ENCODE results near the gene GALNT17.

GALNT17 gene

DNA sequence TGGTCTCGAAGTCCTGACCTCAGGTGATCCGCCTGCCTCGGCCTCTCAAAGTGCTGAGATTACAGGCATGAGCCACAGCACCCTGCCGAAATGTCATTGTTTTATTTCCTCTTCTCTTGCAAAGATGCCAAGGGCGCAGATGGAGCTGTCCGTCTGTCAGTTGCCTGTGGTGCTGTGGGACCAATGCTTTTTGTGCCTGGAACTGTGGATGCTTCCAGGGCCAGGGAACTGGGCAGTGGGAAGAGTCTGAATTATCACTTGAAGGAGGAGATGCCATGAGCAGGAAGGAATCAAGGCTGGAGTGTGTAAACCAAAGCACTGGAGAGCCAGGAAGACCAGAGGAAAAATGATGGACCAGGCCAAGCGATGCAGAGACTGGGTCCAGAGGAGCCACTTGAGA is 459.9 kb downstream of the GALNT17 start:
- no peak for TF ChIP-seq MAX (IDR thresholded peaks at IDR 0.05)
- no peak for TF ChIP-seq TEAD4 (IDR thresholded peaks at IDR 0.05)
- no peak for TF ChIP-seq EGR1 (IDR thresholded peaks at IDR 0.05)
- TF ChIP-seq FOXM1 (IDR thresholded peaks at IDR 0.05; ENCODE audit: borderline replicate concordance, low read depth): no peak
- TF ChIP-seq YY1 (IDR thresholded peaks at IDR 0.05; ENCODE audit: low read depth): no peak
- TF ChIP-seq REST (IDR thresholded peaks at IDR 0.05; ENCODE audit: low read depth): no peak
- no peak for TF ChIP-seq TCF12 (IDR thresholded peaks at IDR 0.05; ENCODE audit: low read depth)
- no peak for TF ChIP-seq CEBPB (IDR thresholded peaks at IDR 0.05)
- TF ChIP-seq, protein P1, sequence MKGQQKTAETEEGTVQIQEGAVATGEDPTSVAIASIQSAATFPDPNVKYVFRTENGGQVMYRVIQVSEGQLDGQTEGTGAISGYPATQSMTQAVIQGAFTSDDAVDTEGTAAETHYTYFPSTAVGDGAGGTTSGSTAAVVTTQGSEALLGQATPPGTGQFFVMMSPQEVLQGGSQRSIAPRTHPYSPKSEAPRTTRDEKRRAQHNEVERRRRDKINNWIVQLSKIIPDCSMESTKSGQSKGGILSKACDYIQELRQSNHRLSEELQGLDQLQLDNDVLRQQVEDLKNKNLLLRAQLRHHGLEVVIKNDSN (IDR thresholded peaks at IDR 0.05): no peak
- TF ChIP-seq CREB1 (IDR thresholded peaks at IDR 0.05; ENCODE audit: low read depth): no peak
- no peak for TF ChIP-seq EP300 (IDR thresholded peaks at IDR 0.05; ENCODE audit: borderline replicate concordance)
- no peak for TF ChIP-seq ZBTB7A (IDR thresholded peaks at IDR 0.05; ENCODE audit: low read depth)
- TF ChIP-seq RAD21 (IDR thresholded peaks at IDR 0.05; ENCODE audit: low read depth): no peak

- TF ChIP-seq, protein P1 (IDR thresholded peaks at IDR 0.05): no peak
- TF ChIP-seq CEBPB (IDR thresholded peaks at IDR 0.05): no peak
- no peak for TF ChIP-seq CREB1 (IDR thresholded peaks at IDR 0.05; ENCODE audit: low read depth)
- TF ChIP-seq MAX (IDR thresholded peaks at IDR 0.05): no peak
- TF ChIP-seq YY1 (IDR thresholded peaks at IDR 0.05; ENCODE audit: low read depth): no peak
- no peak for TF ChIP-seq TCF12 (IDR thresholded peaks at IDR 0.05; ENCODE audit: low read depth)
These were observed 462.8 kb downstream of the GALNT17 start for GRCh38 chr7:71594736-71595135.

DNA sequence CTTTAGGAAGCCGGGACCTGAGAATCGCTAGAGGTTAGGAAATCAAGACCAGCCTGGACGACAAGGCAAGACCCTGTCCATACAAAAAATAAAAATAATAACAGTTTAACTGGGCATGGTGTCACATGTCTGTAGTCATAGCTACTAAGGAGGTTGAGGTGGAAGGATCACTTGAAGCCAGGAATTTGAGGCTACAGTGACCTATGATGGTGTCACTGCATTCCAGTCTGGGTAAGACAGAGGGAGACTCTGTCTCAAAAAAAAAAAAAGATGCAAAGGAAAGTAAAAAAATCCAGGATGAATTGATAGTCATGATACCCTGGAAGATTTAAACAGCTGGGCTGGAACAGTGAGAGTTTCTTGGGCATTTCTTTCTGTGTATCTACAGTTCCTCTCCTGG is 463.2 kb downstream of the GALNT17 start:
- TF ChIP-seq TAF1 (IDR thresholded peaks at IDR 0.05; ENCODE audit: low read depth) (no peak), CREB1 (IDR thresholded peaks at IDR 0.05; ENCODE audit: low read depth) (no peak), ZBTB7A (IDR thresholded peaks at IDR 0.05; ENCODE audit: low read depth) (no peak), CEBPB (IDR thresholded peaks at IDR 0.05) (no peak), FOXM1 (IDR thresholded peaks at IDR 0.05; ENCODE audit: borderline replicate concordance, low read depth) (no peak), REST (IDR thresholded peaks at IDR 0.05; ENCODE audit: low read depth) (no peak), TEAD4 (IDR thresholded peaks at IDR 0.05) (no peak), TCF12 (IDR thresholded peaks at IDR 0.05; ENCODE audit: low read depth) (no peak), MAX (IDR thresholded peaks at IDR 0.05) (no peak), RAD21 (IDR thresholded peaks at IDR 0.05; ENCODE audit: low read depth) (no peak), EGR1 (IDR thresholded peaks at IDR 0.05) (no peak), EP300 (IDR thresholded peaks at IDR 0.05; ENCODE audit: borderline replicate concordance) (no peak), YY1 (IDR thresholded peaks at IDR 0.05; ENCODE audit: low read depth) (no peak), NFIC (IDR thresholded peaks at IDR 0.05) (no peak)
- TF ChIP-seq, protein P1 (IDR thresholded peaks at IDR 0.05): no peak

DNA sequence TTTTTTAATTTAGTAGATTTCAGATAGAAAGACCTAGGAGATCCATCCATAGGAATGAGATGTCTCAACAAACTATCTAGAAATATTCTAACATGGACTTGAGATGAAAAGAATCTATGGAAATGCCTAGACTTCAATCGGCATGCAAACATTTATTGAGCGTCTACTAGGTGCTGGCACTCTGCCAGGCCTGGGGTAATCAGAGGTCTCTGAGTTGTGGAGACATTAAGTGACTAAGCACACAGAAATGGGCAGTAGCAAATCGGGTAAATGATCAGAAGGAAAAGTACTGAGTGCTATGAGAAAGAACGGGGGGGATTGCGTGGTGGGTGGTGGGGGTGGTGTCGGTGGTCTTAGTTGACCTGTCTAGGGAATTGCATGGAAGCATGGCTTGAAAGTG is 466.6 kb downstream of the GALNT17 start:
- TF ChIP-seq FOXM1 (IDR thresholded peaks at IDR 0.05; ENCODE audit: borderline replicate concordance, low read depth) (no peak), TEAD4 (IDR thresholded peaks at IDR 0.05) (no peak), EGR1 (IDR thresholded peaks at IDR 0.05) (no peak), EP300 (IDR thresholded peaks at IDR 0.05; ENCODE audit: borderline replicate concordance) (no peak), MAX (IDR thresholded peaks at IDR 0.05) (no peak), CREB1 (IDR thresholded peaks at IDR 0.05; ENCODE audit: low read depth) (no peak), YY1 (IDR thresholded peaks at IDR 0.05; ENCODE audit: low read depth) (no peak), RAD21 (IDR thresholded peaks at IDR 0.05; ENCODE audit: low read depth) (no peak), ZBTB7A (IDR thresholded peaks at IDR 0.05; ENCODE audit: low read depth) (no peak), CEBPB (IDR thresholded peaks at IDR 0.05) (no peak)
- TF ChIP-seq, protein P1 (IDR thresholded peaks at IDR 0.05): no peak

GRCh38 chr7:71601851-71602250 is 469.9 kb downstream of the GALNT17 start:
- no peak for TF ChIP-seq CREB1 (IDR thresholded peaks at IDR 0.05; ENCODE audit: low read depth)
- no peak for TF ChIP-seq EGR1 (IDR thresholded peaks at IDR 0.05)
- no peak for TF ChIP-seq ZBTB7A (IDR thresholded peaks at IDR 0.05; ENCODE audit: low read depth)
- TF ChIP-seq NFIC (IDR thresholded peaks at IDR 0.05): no peak
- TF ChIP-seq EP300 (IDR thresholded peaks at IDR 0.05; ENCODE audit: borderline replicate concordance): no peak
- no peak for TF ChIP-seq REST (IDR thresholded peaks at IDR 0.05; ENCODE audit: low read depth)
